Measurements from ENCODE around the gene ACOT13. TPM values are rescaled to one million over a fixed set of nuclear protein-coding genes. Genes with fewer than 3 reads are reported as not detected.
"Not testable (repeated sequence)": the region's sequence is repeated elsewhere in the genome, so short reads cannot be mapped to it uniquely, and the experiment has no call there.

Gene ACOT13
- total and polyA plus RNA-seq, 2 experiments from 2014 or later = 30.1 to 61.6 TPM

DNA sequence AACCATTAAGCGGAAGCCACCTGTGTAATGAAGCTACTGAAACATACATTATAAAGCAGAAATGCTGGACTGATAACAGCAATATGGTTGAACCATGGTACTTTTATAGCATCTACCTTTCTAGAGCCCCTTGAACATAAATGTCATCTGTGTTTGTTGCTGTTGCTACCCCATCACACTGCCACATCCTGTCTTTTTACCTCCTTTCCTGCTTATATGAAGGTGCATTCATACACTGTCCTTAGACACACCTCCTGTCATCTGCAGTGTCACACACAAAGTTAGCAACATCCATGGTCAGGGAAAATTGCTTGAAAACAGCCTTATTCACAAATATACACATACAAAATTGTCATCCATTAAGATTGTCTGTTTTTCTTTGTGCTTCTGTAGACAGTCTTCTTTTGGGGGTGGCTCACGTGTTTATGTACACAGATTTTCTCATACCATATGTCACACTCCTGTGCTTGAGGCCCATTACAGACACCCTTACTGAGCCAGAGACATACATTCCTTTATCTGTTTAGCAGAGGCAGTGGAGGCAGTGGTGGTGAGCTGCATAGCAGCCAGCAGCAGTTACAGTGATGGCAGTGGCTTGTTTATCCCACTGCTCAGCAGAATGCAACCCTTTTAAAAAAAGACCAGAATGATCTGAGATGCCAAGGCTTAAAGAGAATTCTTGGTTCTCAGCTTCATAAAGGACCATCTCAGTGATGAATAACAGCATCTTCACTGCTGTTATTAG, 26.1 kb downstream of the ACOT13 start:
- no peak overlapping the region for H3K27ac ChIP-seq
- TF ChIP-seq EZH2 (IDR thresholded peaks at IDR 0.05; ENCODE audit: borderline replicate concordance) (no peak), EZH2phosphoT487 (IDR thresholded peaks at IDR 0.05; ENCODE audit: low read depth, severe bottlenecking, unreplicated experiment) (no peak)
- TF ChIP-seq, protein P1, sequence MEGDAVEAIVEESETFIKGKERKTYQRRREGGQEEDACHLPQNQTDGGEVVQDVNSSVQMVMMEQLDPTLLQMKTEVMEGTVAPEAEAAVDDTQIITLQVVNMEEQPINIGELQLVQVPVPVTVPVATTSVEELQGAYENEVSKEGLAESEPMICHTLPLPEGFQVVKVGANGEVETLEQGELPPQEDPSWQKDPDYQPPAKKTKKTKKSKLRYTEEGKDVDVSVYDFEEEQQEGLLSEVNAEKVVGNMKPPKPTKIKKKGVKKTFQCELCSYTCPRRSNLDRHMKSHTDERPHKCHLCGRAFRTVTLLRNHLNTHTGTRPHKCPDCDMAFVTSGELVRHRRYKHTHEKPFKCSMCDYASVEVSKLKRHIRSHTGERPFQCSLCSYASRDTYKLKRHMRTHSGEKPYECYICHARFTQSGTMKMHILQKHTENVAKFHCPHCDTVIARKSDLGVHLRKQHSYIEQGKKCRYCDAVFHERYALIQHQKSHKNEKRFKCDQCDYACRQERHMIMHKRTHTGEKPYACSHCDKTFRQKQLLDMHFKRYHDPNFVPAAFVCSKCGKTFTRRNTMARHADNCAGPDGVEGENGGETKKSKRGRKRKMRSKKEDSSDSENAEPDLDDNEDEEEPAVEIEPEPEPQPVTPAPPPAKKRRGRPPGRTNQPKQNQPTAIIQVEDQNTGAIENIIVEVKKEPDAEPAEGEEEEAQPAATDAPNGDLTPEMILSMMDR (IDR thresholded peaks at IDR 0.05; ENCODE audit: poor library complexity) = no peak
- H3K4me1 ChIP-seq (ENCODE audit: insufficient read depth) = no peaks in the 10 kb centered on the region
- H2AFZ ChIP-seq = no peak overlapping the region
- H3K4me2 ChIP-seq = no peak overlapping the region
- H3K9me2 ChIP-seq (replicated peaks; ENCODE audit: insufficient read depth) = no peaks in the 10 kb centered on the region
- no peak overlapping the region for H3K4me3 ChIP-seq
- H3K36me3 ChIP-seq (replicated peaks; ENCODE audit: insufficient read depth, low read depth) = no peaks in the 10 kb centered on the region
- H3K27me3 ChIP-seq = no peaks in the 10 kb centered on the region
- H3K9me3 ChIP-seq (ENCODE audit: low read depth) = no peaks in the 10 kb centered on the region
- no peak for DNase-seq (ENCODE audit: low spot score)
- H4K20me1 ChIP-seq (ENCODE audit: insufficient read depth, poor library complexity, severe bottlenecking) = no peaks in the 10 kb centered on the region
- WGBS (ENCODE audit: low lambda C conversion rate, missing lambda C conversion rate) = 85% methylated on average over 2 of the region's 2 CpGs
- no peaks in the 10 kb centered on the region for H3K79me2 ChIP-seq

DNA sequence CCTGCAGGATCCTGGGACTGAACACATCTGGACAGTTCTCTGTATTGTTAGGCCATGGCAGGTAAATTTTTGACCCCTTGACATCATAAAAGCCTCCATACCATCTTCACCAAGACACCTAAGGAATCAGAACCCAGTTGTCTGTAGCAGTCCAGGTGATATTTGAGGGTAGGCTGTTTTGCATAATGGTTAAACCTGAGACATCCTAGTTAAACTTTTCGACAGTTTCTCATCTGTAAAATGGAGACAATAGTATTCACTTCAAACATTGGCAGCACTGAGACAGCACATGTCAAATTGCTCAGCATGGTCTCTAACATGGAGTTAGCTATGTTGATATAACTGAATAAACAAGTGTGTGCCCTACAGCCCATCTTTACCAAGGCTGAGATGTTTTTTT, 27.3 kb downstream of the ACOT13 start:
- Histone ChIP-seq H3K27me3 (no peaks in the 10 kb centered on the region), H3K79me2 (no peaks in the 10 kb centered on the region), H3K27ac (no peak overlapping the region), H3K9me2 (replicated peaks; ENCODE audit: insufficient read depth) (no peaks in the 10 kb centered on the region), H3K9me3 (ENCODE audit: low read depth) (no peaks in the 10 kb centered on the region), H2AFZ (no peak overlapping the region), H4K20me1 (ENCODE audit: insufficient read depth, poor library complexity, severe bottlenecking) (no peaks in the 10 kb centered on the region), H3K4me2 (no peak overlapping the region), H3K4me1 (ENCODE audit: insufficient read depth) (no peaks in the 10 kb centered on the region), H3K36me3 (replicated peaks; ENCODE audit: insufficient read depth, low read depth) (no peaks in the 10 kb centered on the region), H3K4me3 (no peak overlapping the region)
- no peak for DNase-seq (ENCODE audit: low spot score)
- WGBS (ENCODE audit: low lambda C conversion rate, missing lambda C conversion rate) = 95% methylated on average over 1 of the region's 1 CpG
- TF ChIP-seq EZH2 (IDR thresholded peaks at IDR 0.05; ENCODE audit: borderline replicate concordance) = no peak
- TF ChIP-seq, protein P1 (IDR thresholded peaks at IDR 0.05; ENCODE audit: poor library complexity) = no peak
- no peak for TF ChIP-seq EZH2phosphoT487 (IDR thresholded peaks at IDR 0.05; ENCODE audit: low read depth, severe bottlenecking, unreplicated experiment)

DNA sequence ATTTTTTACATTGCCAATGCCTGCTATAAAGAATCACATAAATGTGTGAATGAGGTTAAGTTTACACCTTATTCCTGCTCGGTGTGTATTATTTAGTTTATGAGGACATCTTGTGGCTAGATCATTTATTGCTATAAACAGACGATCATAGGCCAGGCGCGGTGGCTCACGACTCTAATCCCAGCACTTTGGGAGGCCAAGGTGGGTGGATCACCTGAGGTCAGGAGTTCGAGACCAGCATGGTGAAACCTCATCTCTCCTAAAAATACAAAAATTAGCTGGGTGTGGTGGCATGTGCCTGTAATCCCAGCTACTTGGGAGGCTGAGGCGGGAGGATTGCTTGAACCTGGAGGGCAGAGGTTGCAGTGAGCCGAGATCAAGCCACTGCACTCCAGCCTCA, 28.8 kb downstream of the ACOT13 start:
- H3K79me2 ChIP-seq; H3K4me3 ChIP-seq; H3K27ac ChIP-seq; H4K20me1 ChIP-seq (ENCODE audit: insufficient read depth, poor library complexity, severe bottlenecking); H3K9me2 ChIP-seq (replicated peaks; ENCODE audit: insufficient read depth); H3K4me1 ChIP-seq (ENCODE audit: insufficient read depth); H3K9me3 ChIP-seq (ENCODE audit: low read depth); H3K4me2 ChIP-seq; H2AFZ ChIP-seq; H3K27me3 ChIP-seq; H3K36me3 ChIP-seq (replicated peaks; ENCODE audit: insufficient read depth, low read depth): not testable (repeated sequence)
- DNase-seq (ENCODE audit: low spot score) = peak; percentile 49
- TF ChIP-seq, protein P1 (IDR thresholded peaks at IDR 0.05; ENCODE audit: poor library complexity) = peak; percentile 68
- WGBS (ENCODE audit: low lambda C conversion rate, missing lambda C conversion rate) = 50% methylated on average over 8 of the region's 8 CpGs

Data from hepatocyte (in vitro differentiated cells).